Posterior cingulate gyrus (tissue), 11 donors: ENCODE results near the gene GNAL.

Experiments used
- DNase-seq, 10 donors: peaks; one replicate each; pipeline versions ENCODE4 v3.0.0 to v3.0.0-alpha.2; 2020 to 2021; ENCODE audit warnings: mixed read lengths in 3 of 10
- intact Hi-C: fragments of 100-400 bp; cut with DNase I; formaldehyde crosslinking; loops from one replicate; pipeline ENCODE4 v1.15.1; 2023

The GNAL gene

GRCh38 chr18:11862468-11863137, 173.5 kb downstream of the GNAL start:
- no peak for DNase-seq
- intact Hi-C loops = no loop called here

GRCh38 chr18:11864471-11864870, 175.4 kb downstream of the GNAL start:
- no peak for DNase-seq
- intact Hi-C loops = no loop called here

- DNase-seq = no peak
- intact Hi-C loops = no loop called here
Measured at GRCh38 chr18:11865071-11865470, 176.0 kb downstream of the GNAL start.

- intact Hi-C loops = no loop called here
- no peak for DNase-seq
Measured at GRCh38 chr18:11866329-11866728, 177.3 kb downstream of the GNAL start.

- intact Hi-C loops = no loop called here
- DNase-seq = no peak
Measured at GRCh38 chr18:11866764-11867163, 177.7 kb downstream of the GNAL start.

GRCh38 chr18:11868230-11868629, 179.2 kb downstream of the GNAL start:
- intact Hi-C loops = no loop called here
- no peak for DNase-seq

GRCh38 chr18:11871501-11871900, 182.4 kb downstream of the GNAL start:
- intact Hi-C loops = no loop called here
- DNase-seq = no peak

- intact Hi-C loops = no loop called here
- DNase-seq = no peak
Measured at GRCh38 chr18:11872479-11873136, 183.5 kb downstream of the GNAL start.

GRCh38 chr18:11873670-11874340, 184.7 kb downstream of the GNAL start:
- no peak for DNase-seq
- intact Hi-C loops = no loop called here

- intact Hi-C loops = no loop called here
- DNase-seq = no peak
Measured at GRCh38 chr18:11874676-11875075, 185.6 kb downstream of the GNAL start.

- DNase-seq = no peak
- intact Hi-C loops = no loop called here
Measured at GRCh38 chr18:11877497-11878135, 188.6 kb downstream of the GNAL start.

GRCh38 chr18:11880586-11881304, 191.7 kb downstream of the GNAL start:
- intact Hi-C loops = no loop called here
- DNase-seq = no peak

GRCh38 chr18:11882636-11883035, 193.6 kb downstream of the GNAL start:
- DNase-seq = no peak
- intact Hi-C loops = no loop called here

- DNase-seq = no peak
- intact Hi-C loops = no loop called here
Measured at GRCh38 chr18:11883153-11883552, 194.1 kb downstream of the GNAL start.

GRCh38 chr18:11884396-11885030, 195.4 kb downstream of the GNAL start:
- intact Hi-C loops = no loop called here
- no peak for DNase-seq

GRCh38 chr18:11885278-11885947, 196.3 kb downstream of the GNAL start:
- peak in 6 of 10 donors; percentile 11 to 88 (median 31) for DNase-seq
- intact Hi-C loops = no loop called here

- no peak for DNase-seq
Measured at GRCh38 chr18:11886577-11887110, 197.6 kb downstream of the GNAL start.

GRCh38 chr18:11887328-11888128, 198.5 kb downstream of the GNAL start:
- no peak for DNase-seq

More at GRCh38 chr18:11886577-11887110, 197.6 kb downstream of the GNAL start:
- intact Hi-C loops = no loop called here

GRCh38 chr18:11888726-11889125, 199.7 kb downstream of the GNAL start:
- no peak for DNase-seq
- intact Hi-C loops = no loop called here

More at GRCh38 chr18:11887328-11888128, 198.5 kb downstream of the GNAL start:
- intact Hi-C loops = no loop called here
